ENCODE data around the gene SSR1.
"Not testable (repeated sequence)": the region's sequence is repeated elsewhere in the genome, so short reads cannot be mapped to it uniquely, and the experiment has no call there.

Gene SSR1

DNA sequence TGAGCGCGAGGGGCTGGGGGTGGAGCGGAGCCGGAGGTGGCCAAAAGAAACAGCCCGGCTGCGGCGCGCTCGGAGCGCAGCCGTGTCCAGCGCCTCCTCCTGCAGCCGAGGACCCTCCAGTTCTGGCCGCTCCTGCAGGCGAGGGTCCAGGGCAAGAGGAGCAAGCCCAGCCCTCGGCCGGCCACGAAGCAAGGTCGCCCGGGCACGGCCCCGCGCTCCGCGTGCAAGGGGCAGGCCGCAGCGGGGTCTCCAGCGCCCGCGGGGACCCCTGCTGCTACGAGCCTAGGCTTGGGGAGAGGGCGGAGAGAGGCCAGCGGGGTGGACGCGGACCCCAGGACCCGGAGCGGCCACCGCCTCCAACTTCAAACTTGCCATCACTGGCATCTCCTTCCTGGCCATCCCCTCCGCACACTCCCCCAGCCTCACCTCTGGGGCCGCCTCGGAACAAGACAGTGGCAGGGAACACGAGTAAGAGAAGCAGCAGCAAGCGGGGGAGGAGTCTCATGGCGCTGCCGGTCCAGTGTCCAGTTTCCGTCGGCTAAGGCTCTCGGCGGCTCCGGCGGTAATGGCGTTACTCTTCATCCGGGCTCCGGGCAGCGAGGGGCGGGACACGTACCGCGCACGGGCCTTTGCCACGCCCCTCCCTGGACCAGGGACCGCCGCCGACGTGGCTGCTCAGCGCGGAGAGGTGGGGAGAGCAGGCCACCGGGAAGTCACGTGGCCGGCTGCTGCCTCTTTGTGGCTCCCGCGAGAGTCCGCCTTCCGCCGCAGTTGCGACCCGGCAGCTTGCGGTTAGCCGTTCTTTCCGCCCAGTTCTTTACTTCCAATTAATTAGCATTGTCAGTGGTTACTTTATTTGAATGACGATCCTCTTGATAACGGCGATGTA, at the start of gene SSR1:
SSR1 (minus strand) TSS at position 584 of the 889 bp plus-strand sequence; CDS start at position 505, 79 bp downstream.
- peak; percentile 96 to 98 for DNase-seq (ENCODE audit: low read depth in 2 of 2)
- no peak for TF ChIP-seq CTCF (IDR thresholded peaks at IDR 0.05; ENCODE audit: low read depth, low read length)

DNA sequence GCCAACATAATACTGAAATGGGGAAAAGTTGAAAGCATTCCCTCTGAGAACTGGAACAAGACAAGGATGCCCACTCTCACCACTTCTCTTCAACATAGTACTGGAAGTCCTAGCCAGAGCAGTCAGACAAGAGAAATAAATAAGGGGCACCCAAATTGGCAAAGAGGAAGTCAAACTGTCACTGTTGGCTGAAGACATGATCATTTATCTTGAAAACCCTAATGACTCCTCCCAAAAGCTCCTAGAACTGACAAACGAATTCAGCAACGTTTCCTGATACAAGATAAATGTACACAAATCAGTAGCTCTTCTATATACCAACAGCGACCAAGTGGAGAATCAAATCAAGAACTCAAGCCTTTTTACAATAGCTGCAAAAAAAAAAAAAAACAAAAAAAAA, 38.9 kb upstream of the SSR1 start:
- H3K4me3 ChIP-seq (replicated peaks in 1 of 2; ENCODE audit: low read depth in 2 of 2, low read length in 2 of 2); DNase-seq (ENCODE audit: low read depth in 2 of 2): not testable (repeated sequence)

More for the DNA sequence above, at the start of gene SSR1:
- H3K4me3 ChIP-seq (replicated peaks in 1 of 2; ENCODE audit: low read depth in 2 of 2, low read length in 2 of 2), result peak within 1 kb of the TSS; percentile 96 to 97

GRCh38 chr6:7350591-7350990, 37.6 kb upstream of the SSR1 start:
- not testable (repeated sequence) for DNase-seq (ENCODE audit: low read depth in 2 of 2)

GRCh38 chr6:7347551-7347997, 34.6 kb upstream of the SSR1 start:
- peak in 1 of 2 donors; percentile 27 for DNase-seq (ENCODE audit: low read depth in 2 of 2)

More at GRCh38 chr6:7350591-7350990, 37.6 kb upstream of the SSR1 start:
- H3K4me3 ChIP-seq (replicated peaks in 1 of 2; ENCODE audit: low read depth in 2 of 2, low read length in 2 of 2), result not testable (repeated sequence)

DNA sequence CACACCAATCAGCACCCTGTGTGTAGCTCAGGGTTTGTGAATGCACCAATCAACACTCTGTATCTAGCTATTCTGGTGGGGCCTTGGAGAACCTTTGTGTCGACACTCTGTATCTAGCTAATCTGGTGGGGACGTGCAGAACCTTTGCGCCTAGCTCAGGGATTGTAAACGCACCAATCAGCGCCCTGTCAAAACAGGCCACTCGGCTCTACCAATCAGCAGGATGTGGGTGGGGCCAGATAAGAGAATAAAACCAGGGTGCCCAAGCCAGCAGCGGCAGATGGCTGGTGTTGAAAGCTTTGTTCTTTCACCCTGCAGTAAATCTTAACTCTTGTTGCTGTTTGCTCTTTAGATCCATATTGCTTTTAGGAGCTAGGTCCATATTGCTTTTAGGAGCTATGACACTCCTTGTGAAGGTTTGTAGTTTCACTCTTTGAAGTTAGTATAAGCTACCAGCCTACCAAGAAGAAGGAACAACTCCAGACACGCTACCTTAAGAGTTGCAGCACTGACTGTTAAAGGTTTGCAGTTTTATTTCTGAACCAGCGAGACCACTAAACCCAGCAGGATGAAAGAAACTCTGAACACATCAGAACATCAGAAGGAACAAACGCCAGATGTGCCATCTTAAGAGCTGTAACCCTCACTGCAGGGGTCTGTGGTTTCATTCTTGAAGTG, 31.9 kb upstream of the SSR1 start:
- not testable (repeated sequence) for H3K4me3 ChIP-seq (replicated peaks in 1 of 2; ENCODE audit: low read depth in 2 of 2, low read length in 2 of 2)

More at GRCh38 chr6:7347551-7347997, 34.6 kb upstream of the SSR1 start:
- not testable (repeated sequence) for H3K4me3 ChIP-seq (replicated peaks in 1 of 2; ENCODE audit: low read depth in 2 of 2, low read length in 2 of 2)

GRCh38 chr6:7343546-7344475, 30.8 kb upstream of the SSR1 start:
- no peak overlapping the region for H3K4me3 ChIP-seq (replicated peaks in 1 of 2; ENCODE audit: low read depth in 2 of 2, low read length in 2 of 2)
- TF ChIP-seq CTCF (IDR thresholded peaks at IDR 0.05; ENCODE audit: low read depth, low read length), result no peak
- DNase-seq (ENCODE audit: low read depth in 2 of 2), result no peak

More for the DNA sequence above, 31.9 kb upstream of the SSR1 start:
- not testable (repeated sequence) for DNase-seq (ENCODE audit: low read depth in 2 of 2)

GRCh38 chr6:7341989-7342742, 29.2 kb upstream of the SSR1 start:
- H3K4me3 ChIP-seq (replicated peaks in 1 of 2; ENCODE audit: low read depth in 2 of 2, low read length in 2 of 2), result no peak overlapping the region
- peak in 1 of 2 donors; percentile 27 for DNase-seq (ENCODE audit: low read depth in 2 of 2)
- TF ChIP-seq CTCF (IDR thresholded peaks at IDR 0.05; ENCODE audit: low read depth, low read length), result no peak

- no peak for DNase-seq (ENCODE audit: low read depth in 2 of 2)
- H3K4me3 ChIP-seq (replicated peaks in 1 of 2; ENCODE audit: low read depth in 2 of 2, low read length in 2 of 2), result no peak overlapping the region
- no peak for TF ChIP-seq CTCF (IDR thresholded peaks at IDR 0.05; ENCODE audit: low read depth, low read length)
Measured at GRCh38 chr6:7341271-7341670, 28.3 kb upstream of the SSR1 start.
